ENCODE results near the gene HRK. TPM values are rescaled to one million over a fixed set of nuclear protein-coding genes. Genes with fewer than 3 reads are reported as not detected.

HRK gene
- total and polyA plus RNA-seq, 2 of the 4 experiments (the other 2 are of a cell fraction): not detected

DNA sequence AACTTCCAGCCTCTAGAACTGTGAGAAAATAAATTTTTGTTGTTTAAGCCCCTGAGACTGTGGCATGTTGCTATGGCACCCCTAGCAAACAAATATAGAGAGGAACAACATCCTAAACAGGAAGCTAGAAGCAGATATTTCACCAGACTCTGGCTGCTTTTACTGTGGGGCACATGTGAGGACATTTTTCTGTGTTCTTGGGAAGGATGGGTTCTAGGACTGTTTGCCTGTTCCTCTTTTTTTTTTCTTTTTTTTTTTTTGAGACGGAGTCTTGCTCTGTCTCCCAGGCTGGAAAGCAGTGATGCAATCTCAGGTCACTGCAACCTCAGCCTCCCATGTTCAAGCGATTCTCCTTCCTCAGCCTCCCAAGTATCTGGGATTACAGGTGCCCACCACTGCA is 4.2 kb upstream of the HRK start:
- no peaks in the 10 kb centered on the region for H3K79me1 ChIP-seq (ENCODE audit: low read depth in 1 of 2, low read length in 2 of 2)
- H2BK120ac ChIP-seq (ENCODE audit: low read depth, low read length): no peak overlapping the region
- no peak for TF ChIP-seq CHD1 (IDR thresholded peaks at IDR 0.05; ENCODE audit: low read depth, low read length)
- TF ChIP-seq, protein P1, sequence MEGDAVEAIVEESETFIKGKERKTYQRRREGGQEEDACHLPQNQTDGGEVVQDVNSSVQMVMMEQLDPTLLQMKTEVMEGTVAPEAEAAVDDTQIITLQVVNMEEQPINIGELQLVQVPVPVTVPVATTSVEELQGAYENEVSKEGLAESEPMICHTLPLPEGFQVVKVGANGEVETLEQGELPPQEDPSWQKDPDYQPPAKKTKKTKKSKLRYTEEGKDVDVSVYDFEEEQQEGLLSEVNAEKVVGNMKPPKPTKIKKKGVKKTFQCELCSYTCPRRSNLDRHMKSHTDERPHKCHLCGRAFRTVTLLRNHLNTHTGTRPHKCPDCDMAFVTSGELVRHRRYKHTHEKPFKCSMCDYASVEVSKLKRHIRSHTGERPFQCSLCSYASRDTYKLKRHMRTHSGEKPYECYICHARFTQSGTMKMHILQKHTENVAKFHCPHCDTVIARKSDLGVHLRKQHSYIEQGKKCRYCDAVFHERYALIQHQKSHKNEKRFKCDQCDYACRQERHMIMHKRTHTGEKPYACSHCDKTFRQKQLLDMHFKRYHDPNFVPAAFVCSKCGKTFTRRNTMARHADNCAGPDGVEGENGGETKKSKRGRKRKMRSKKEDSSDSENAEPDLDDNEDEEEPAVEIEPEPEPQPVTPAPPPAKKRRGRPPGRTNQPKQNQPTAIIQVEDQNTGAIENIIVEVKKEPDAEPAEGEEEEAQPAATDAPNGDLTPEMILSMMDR (conservative IDR thresholded peaks at IDR 0.05; ENCODE audit: low read depth, low read length): no peak
- TF ChIP-seq FOS (IDR thresholded peaks at IDR 0.05; ENCODE audit: low read depth, low read length): no peak
- TF ChIP-seq, protein P2, sequence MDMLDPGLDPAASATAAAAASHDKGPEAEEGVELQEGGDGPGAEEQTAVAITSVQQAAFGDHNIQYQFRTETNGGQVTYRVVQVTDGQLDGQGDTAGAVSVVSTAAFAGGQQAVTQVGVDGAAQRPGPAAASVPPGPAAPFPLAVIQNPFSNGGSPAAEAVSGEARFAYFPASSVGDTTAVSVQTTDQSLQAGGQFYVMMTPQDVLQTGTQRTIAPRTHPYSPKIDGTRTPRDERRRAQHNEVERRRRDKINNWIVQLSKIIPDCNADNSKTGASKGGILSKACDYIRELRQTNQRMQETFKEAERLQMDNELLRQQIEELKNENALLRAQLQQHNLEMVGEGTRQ (IDR thresholded peaks at IDR 0.05; ENCODE audit: low read depth, low read length): no peak
- no peak for TF ChIP-seq RFX5 (IDR thresholded peaks at IDR 0.05; ENCODE audit: low read depth, low read length)
- TF ChIP-seq RAD21 (IDR thresholded peaks at IDR 0.05; ENCODE audit: low read length): no peak
- TF ChIP-seq, protein P3, sequence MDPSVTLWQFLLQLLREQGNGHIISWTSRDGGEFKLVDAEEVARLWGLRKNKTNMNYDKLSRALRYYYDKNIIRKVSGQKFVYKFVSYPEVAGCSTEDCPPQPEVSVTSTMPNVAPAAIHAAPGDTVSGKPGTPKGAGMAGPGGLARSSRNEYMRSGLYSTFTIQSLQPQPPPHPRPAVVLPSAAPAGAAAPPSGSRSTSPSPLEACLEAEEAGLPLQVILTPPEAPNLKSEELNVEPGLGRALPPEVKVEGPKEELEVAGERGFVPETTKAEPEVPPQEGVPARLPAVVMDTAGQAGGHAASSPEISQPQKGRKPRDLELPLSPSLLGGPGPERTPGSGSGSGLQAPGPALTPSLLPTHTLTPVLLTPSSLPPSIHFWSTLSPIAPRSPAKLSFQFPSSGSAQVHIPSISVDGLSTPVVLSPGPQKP (IDR thresholded peaks at IDR 0.05; ENCODE audit: borderline replicate concordance, low read depth, low read length): no peak
- TF ChIP-seq CEBPB (IDR thresholded peaks at IDR 0.05; ENCODE audit: low read depth, low read length): no peak
- TF ChIP-seq MAZ (IDR thresholded peaks at IDR 0.05; ENCODE audit: borderline replicate concordance, low read depth, low read length): no peak
- no peak for TF ChIP-seq BHLHE40 (IDR thresholded peaks at IDR 0.05; ENCODE audit: low read depth, low read length)
- TF ChIP-seq SMC3 (IDR thresholded peaks at IDR 0.05; ENCODE audit: low read depth, low read length): no peak
- TF ChIP-seq MXI1 (IDR thresholded peaks at IDR 0.05; ENCODE audit: borderline replicate concordance, low read depth, low read length): no peak
- TF ChIP-seq RCOR1 (IDR thresholded peaks at IDR 0.05; ENCODE audit: insufficient replicate concordance, low read length): no peak
- no peak for TF ChIP-seq POLR2A (IDR thresholded peaks at IDR 0.05; ENCODE audit: low read depth, low read length)
- no peak for TF ChIP-seq MAFK (IDR thresholded peaks at IDR 0.05; ENCODE audit: low read depth, low read length)
- no peak for TF ChIP-seq NFE2L2 (IDR thresholded peaks at IDR 0.05; ENCODE audit: low read depth, low read length)
- no peak overlapping the region for H2BK20ac ChIP-seq (ENCODE audit: low read depth, low read length)
- ATAC-seq (ENCODE audit: low read depth): no peak
- no peaks in the 10 kb centered on the region for H3K4me1 ChIP-seq (ENCODE audit: control insufficient read depth, insufficient read depth, low read length)
- H2AFZ ChIP-seq (replicated peaks; ENCODE audit: low read length, poor library complexity): no peak overlapping the region
- no peak overlapping the region for H2AK5ac ChIP-seq (ENCODE audit: low read depth, low read length)
- no peak overlapping the region for H3K18ac ChIP-seq (ENCODE audit: low read depth, low read length)
- H4K91ac ChIP-seq (ENCODE audit: insufficient read depth, low read depth, low read length): no peak overlapping the region
- no peak overlapping the region for H3K4ac ChIP-seq (ENCODE audit: low read depth, low read length)
- H3K23ac ChIP-seq (ENCODE audit: low read depth, low read length): no peak overlapping the region
- dilution Hi-C loops (cut with HindIII; ENCODE audit: low sequenced_read_pairs, unreplicated experiment): no loop called here
- H4K20me1 ChIP-seq (ENCODE audit: insufficient read depth, low read length): peaks cover under 1% of the 10 kb centered on the region; the same call in 1 of the 2 replicates
- H3K9me1 ChIP-seq (ENCODE audit: insufficient read depth, low read length): no peaks in the 10 kb centered on the region
- H3K27me3 ChIP-seq (ENCODE audit: control insufficient read depth, insufficient read depth, low read length): peaks cover 51% of the 10 kb centered on the region
- H3K9ac ChIP-seq (ENCODE audit: low read depth, low read length): no peak overlapping the region
- POLR2A ChIA-PET (ENCODE audit: unreplicated experiment): no interaction called here
- no peak overlapping the region for H3K14ac ChIP-seq (replicated peaks; ENCODE audit: low read depth, low read length)
- no peak for DNase-seq
- peaks cover 2% of the 10 kb centered on the region; the same call in 1 of the 2 replicates for H3K9me3 ChIP-seq (ENCODE audit: control insufficient read depth, insufficient read depth, low read length)
- WGBS, 2 experiments (ENCODE audit: extremely low coverage in 2 of 2, insufficient read length in 1 of 2): no CpG with 5 or more reads among the region's 2 CpGs
- BruUV-seq (replicated peaks): no TSS peak
- H3K56ac ChIP-seq (ENCODE audit: extremely low read depth, insufficient read depth, low read length): no peak overlapping the region
- no peak overlapping the region for H2BK5ac ChIP-seq (ENCODE audit: low read depth, low read length, poor library complexity, severe bottlenecking)
- no peak overlapping the region for H3K4me2 ChIP-seq (ENCODE audit: low read depth, low read length)
- H4K8ac ChIP-seq (ENCODE audit: low read depth in 2 of 2, low read length in 2 of 2): no peak overlapping the region
- H3K27ac ChIP-seq (ENCODE audit: insufficient read depth, low read length): no peak overlapping the region
- H3K4me3 ChIP-seq (ENCODE audit: insufficient read depth, low read depth, low read length): no peak overlapping the region
- intact Hi-C loops (cut with micrococcal nuclease): no loop called here
- no peak overlapping the region for H2AK9ac ChIP-seq (replicated peaks; ENCODE audit: low read depth, low read length, poor library complexity)
- H4K5ac ChIP-seq (ENCODE audit: low read depth, low read length): no peak overlapping the region
- H2BK15ac ChIP-seq (ENCODE audit: low read depth, low read length): no peak overlapping the region
- H3K36me3 ChIP-seq (ENCODE audit: control insufficient read depth, insufficient read depth, low read length): no peaks in the 10 kb centered on the region
- in situ Hi-C loops (cut with MboI; ENCODE audit: low sequenced_read_pairs): no loop called here
- CTCF ChIA-PET: no interaction called here

All from IMR-90 (cell line).